HG02852 (cell line): ENCODE results near the gene SMIM10L1.

Experiments
- ATAC-seq: cut with Tn5 transposase; IDR thresholded peaks from one replicate; pipeline ENCODE4 v1.9.1; 2021; ENCODE audit warnings: mild to moderate bottlenecking, moderate library complexity; ENCODE audit not compliant: unreplicated experiment

SMIM10L1 gene

GRCh38 chr12:11171145-11171968, at the start of gene SMIM10L1:
Gene SMIM10L1 (plus strand): TSS chr12:11171194. CDS start chr12:11171357, 163 bp downstream.
- ATAC-seq = peak; percentile 97

DNA sequence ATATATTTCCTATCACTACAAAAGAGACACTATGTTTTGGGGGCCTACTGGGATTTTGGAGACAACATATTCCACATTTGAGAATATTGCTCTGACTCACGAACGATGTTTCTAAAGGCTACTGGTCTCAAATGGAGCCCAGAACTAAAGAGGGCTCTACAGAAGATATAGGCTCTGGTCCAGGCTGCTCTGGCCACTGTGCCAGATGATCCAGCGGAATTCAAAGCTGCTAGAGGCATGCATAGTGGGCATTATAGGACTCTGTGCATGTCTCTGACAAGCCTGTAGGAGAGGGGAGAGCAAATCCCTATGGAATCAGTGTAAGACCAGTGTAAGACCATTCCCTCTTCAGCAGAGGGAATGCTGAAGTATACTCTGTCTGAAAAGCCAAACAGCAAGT, 40.6 kb upstream of the SMIM10L1 start:
- ATAC-seq = no peak

GRCh38 chr12:11130999-11131398, 40.0 kb upstream of the SMIM10L1 start:
- ATAC-seq = no peak

GRCh38 chr12:11133162-11133561, 37.8 kb upstream of the SMIM10L1 start:
- ATAC-seq = no peak

DNA sequence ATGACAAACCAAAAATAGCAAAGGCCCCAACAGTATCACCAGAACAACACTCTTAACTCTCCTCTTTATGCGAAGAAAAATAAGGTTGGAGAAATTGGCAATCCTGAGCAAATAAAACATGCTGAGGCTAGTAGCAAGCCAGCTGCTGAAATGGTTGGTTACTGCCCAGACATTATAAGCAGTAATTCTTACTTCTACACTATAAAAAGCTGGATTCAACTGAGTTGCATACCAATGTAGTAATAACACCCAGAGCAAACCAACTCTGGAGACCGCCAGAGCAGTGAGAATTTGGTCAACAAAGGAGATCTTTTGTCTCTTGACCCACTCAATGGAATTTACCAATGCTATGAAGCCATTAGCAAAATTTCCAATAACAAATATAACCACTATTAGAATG, 37.2 kb upstream of the SMIM10L1 start:
- no peak for ATAC-seq

GRCh38 chr12:11134305-11134704, 36.7 kb upstream of the SMIM10L1 start, which contains the start of gene TAS2R30:
Gene TAS2R30 (minus strand): TSS chr12:11134644. CDS start chr12:11134244, 400 bp downstream.
- no peak for ATAC-seq

DNA sequence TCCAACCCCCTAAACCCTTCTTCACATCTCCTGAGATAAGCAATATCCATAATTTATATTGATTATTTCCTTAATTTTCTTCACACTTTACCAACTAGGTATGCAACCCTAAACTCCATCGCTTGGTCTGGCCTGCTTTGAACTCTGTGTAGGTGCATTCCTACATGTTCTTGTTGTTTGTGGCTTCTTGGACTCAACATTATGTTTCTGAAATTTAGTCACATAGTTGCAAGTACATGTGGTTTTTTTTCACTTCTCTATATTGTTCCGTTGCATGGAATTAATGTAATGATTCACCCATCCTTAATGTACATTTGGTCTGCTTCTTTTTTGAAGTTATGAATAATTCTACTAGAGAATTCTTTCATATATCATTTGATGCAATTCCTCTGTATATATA, 34.9 kb upstream of the SMIM10L1 start:
- no peak for ATAC-seq

GRCh38 chr12:11143352-11143751, 27.6 kb upstream of the SMIM10L1 start:
- ATAC-seq = no peak

- no peak for ATAC-seq
These were observed 26.7 kb upstream of the SMIM10L1 start for GRCh38 chr12:11144297-11144696.

GRCh38 chr12:11147420-11147819, 23.6 kb upstream of the SMIM10L1 start:
- ATAC-seq = no peak

DNA sequence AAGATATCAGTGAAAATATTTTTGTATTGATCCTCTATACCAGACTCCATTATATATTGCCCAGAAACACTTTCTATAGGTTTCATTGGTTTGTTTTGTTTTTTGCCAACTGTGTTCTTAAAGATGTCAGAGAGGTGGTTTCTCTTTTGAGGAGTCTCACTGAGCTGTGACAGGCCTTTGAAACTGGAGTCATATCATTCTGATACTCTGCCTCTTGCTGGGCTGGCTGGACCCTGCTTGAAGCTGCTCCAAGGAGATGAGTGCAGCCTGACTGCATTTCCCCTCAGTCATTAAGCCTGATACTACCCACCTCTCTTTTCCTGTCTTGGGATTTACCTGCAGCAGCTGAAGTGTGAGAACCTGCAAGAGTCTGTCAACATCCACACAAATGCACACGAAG, 20.2 kb upstream of the SMIM10L1 start:
- peak; percentile 76 for ATAC-seq

- ATAC-seq = no peak
These were observed 18.3 kb upstream of the SMIM10L1 start for GRCh38 chr12:11152725-11153124.

GRCh38 chr12:11154400-11154925, 16.5 kb upstream of the SMIM10L1 start:
- ATAC-seq = no peak

DNA sequence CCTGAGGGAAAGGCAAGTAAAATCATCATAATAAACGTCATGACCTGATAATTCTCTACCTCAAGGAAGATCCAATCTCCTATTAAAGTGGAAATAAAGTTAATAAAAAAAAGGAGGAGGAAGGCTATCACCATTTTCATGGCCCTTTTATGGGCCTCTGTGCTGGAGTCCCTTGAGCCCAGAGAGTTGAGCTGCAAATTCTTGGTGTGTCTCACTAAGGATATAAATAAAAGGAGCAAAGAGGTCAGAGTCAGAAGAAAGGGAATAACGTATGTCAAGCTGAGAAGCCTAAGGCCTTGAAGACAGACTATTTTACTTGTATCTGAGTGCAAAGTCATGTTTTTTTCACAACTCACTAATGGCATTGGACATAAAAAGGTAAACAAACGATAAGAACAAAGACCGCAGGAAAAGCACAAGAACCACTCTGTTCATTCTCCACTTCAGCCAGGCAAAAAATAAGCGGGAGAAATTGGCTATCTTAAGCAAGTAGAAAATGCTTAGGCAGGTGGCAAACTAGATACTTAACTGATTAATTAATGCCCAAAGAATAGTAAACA, 12.0 kb upstream of the SMIM10L1 start:
- ATAC-seq = no peak

GRCh38 chr12:11162502-11162901, 8.5 kb upstream of the SMIM10L1 start:
- ATAC-seq = no peak

GRCh38 chr12:11164384-11164783, 6.6 kb upstream of the SMIM10L1 start:
- no peak for ATAC-seq

GRCh38 chr12:11166300-11166699, 4.7 kb upstream of the SMIM10L1 start:
- no peak for ATAC-seq

GRCh38 chr12:11170810-11171144, 217 bp upstream of the SMIM10L1 start:
- ATAC-seq = no peak

DNA sequence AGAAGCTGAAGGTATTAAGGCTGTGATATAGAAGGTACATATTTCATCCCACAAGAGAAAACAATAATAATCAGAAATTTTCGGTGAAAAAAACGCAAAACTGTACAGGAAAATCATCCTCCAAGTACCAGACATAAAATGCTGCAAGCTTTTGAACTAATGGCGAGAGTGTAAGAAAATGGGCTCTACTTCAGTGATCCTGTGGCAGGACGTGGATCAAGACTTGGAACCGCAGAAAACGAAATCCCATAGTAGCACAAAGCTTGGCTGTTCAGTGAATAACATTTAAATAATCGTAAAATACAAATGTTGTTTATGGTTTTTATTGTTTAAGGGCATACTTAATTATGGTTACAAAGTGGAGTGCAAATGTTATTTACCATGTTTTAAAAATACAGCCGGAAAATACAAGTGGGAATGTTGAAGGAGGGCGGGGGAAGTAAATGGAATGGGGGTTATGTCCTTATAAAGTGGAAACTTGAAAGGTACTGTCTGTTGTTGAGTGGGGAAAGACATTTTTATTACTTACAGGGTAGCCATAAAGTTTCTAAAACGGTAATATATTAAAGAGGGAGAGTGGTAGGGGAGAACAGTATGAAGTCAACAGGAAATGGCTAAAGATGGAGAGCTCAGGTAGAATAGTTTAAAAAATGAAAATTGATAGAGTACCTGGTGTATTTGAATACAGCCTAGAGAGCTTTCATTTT, 1.1 kb downstream of the SMIM10L1 start:
- ATAC-seq = no peak

DNA sequence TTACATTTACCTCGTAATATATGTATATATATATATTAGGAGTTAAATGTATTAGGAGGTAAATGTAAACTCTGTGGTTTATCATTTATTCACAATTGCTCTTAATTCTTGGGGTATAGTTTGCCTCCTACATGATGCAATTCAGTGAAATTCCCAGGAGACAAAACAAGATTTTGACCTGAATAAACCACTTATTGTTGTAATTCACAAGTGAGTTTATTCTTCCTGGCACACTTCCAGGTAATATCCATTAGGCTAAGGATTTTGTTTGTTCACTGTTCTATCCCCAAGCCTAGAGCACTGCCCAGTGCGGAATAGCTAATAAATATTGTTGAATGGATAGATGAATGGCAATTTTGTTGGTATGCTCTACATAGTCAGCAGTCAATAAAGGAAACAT, 3.0 kb downstream of the SMIM10L1 start:
- ATAC-seq = no peak

DNA sequence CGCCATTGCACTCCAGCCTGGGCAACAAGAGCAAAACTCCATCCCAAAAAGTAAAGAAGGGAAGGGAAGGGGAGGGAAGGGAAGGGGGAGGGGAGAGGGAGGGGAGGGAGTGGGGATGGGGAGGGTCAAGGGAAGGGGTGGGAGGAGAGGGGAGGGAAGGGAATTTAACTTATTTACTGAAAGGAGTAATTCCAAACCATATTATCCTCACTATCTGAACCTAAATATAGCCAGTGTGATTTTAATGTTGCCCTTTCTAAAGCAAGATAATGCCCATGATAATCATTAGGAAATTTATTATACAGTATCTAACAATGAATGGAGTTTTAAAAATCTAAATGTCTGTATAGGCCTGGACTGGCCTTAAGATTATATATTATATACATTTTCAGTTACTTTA, 7.3 kb downstream of the SMIM10L1 start:
- no peak for ATAC-seq

DNA sequence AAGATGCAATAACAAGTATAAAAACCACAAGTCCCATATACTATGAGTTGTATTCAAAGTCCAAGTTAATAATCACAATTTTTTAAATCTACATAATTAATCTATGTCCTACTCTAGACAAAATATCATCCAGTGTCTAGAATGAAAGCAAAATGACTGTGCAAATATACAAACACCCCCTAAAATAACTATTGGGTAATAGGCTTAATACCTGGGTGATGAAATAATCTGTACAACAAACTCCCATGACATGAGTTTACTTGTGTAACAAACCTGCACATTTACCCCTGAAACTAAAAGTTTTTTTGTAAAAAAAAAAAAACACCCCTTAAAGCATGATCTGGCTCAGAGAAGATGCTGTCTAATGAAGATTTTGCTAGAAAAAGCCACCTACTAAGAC, 11.5 kb downstream of the SMIM10L1 start:
- ATAC-seq = no peak
